ENCODE results near the gene DLGAP1.

DNA sequence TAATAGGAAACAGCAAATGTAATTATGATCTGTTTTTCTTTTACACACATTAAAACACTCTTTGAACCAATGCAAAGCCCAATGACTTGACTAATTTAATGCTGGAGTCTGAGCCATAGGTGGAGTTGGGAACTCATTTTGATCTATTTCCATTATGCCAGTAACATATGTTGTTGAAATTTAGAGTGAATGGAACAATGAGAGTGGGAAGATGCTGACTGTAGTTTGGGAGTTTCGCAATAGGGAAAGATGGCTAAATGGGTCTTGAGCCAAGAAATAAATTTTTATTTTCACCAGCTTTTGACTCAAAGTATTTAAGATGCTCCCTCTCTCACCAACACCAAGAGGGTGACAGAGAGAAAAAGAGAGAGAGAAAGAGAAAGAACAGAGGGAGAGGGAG lies 246.7 kb downstream of the DLGAP1 start:
- TF ChIP-seq, protein P1, sequence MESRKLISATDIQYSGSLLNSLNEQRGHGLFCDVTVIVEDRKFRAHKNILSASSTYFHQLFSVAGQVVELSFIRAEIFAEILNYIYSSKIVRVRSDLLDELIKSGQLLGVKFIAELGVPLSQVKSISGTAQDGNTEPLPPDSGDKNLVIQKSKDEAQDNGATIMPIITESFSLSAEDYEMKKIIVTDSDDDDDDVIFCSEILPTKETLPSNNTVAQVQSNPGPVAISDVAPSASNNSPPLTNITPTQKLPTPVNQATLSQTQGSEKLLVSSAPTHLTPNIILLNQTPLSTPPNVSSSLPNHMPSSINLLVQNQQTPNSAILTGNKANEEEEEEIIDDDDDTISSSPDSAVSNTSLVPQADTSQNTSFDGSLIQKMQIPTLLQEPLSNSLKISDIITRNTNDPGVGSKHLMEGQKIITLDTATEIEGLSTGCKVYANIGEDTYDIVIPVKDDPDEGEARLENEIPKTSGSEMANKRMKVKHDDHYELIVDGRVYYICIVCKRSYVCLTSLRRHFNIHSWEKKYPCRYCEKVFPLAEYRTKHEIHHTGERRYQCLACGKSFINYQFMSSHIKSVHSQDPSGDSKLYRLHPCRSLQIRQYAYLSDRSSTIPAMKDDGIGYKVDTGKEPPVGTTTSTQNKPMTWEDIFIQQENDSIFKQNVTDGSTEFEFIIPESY (IDR thresholded peaks at IDR 0.05; ENCODE audit: extremely low read depth, insufficient replicate concordance, low read length) = no peak
- TF ChIP-seq EZH2phosphoT487 (IDR thresholded peaks at IDR 0.05; ENCODE audit: borderline replicate concordance) (no peak), CTCF (IDR thresholded peaks at IDR 0.05 in 2 of 3, conservative IDR thresholded peaks at IDR 0.05 in 1 of 3; ENCODE audit: borderline replicate concordance in 1 of 3, insufficient read depth in 1 of 3, low read depth in 2 of 3, low read length in 2 of 3) (no peak)

All from HCT116 (cell line).